Measurements from ENCODE around the gene MRM2. TPM values are rescaled to one million over a fixed set of nuclear protein-coding genes. Genes with fewer than 3 reads are reported as not detected.

MRM2 gene
- total and polyA plus RNA-seq, 10 of the 15 experiments (the other 5 are each of a cell fraction or from before 2014, with no cell fraction given), result 43.2 to 128 (median 71.4) TPM

- peak in 1 of 2 experiments; percentile 56; a peak in 1 of 4 replicates for TF ChIP-seq ETV6 (conservative IDR thresholded peaks at IDR 0.05 in 1 of 2, IDR thresholded peaks at IDR 0.05 in 1 of 2; ENCODE audit: borderline replicate concordance in 1 of 2, low read depth in 1 of 2)
- peak; percentile 68; the same call in 1 of the 2 replicates for TF ChIP-seq HDGF (IDR thresholded peaks at IDR 0.05)
- TF ChIP-seq POLR2AphosphoS2 (IDR thresholded peaks at IDR 0.05; ENCODE audit: low read depth, low read length), result peak; percentile 84
- TF ChIP-seq TARDBP (IDR thresholded peaks at IDR 0.05; ENCODE audit: borderline replicate concordance), result no peak
- TF ChIP-seq POLR2AphosphoS5 (IDR thresholded peaks at IDR 0.05; ENCODE audit: low read length), result peak; percentile 90
- TF ChIP-seq EZH2 (IDR thresholded peaks at IDR 0.05; ENCODE audit: borderline replicate concordance, control insufficient read depth, low read depth, low read length), result no peak
- TF ChIP-seq TCF3 (IDR thresholded peaks at IDR 0.05; ENCODE audit: borderline replicate concordance, insufficient read depth, low read depth, low read length), result 0 out of 2 replicates have a peak, but pooled peaks have one; percentile 55
- peak; percentile 73; the same call in 1 of the 2 replicates for TF ChIP-seq SMARCA5 (IDR thresholded peaks at IDR 0.05)
- TF ChIP-seq SMC3 (IDR thresholded peaks at IDR 0.05; ENCODE audit: borderline replicate concordance, low read length), result no peak
- peak; percentile 80; the same call in 1 of the 2 replicates for TF ChIP-seq PML (IDR thresholded peaks at IDR 0.05; ENCODE audit: low read length)
- peak; percentile 96 for TF ChIP-seq TAF1 (IDR thresholded peaks at IDR 0.05; ENCODE audit: borderline replicate concordance, low read depth, low read length)
- TF ChIP-seq ESRRA (IDR thresholded peaks at IDR 0.05; ENCODE audit: low read length), result no peak
- peak; percentile 77; the same call in 1 of the 3 replicates for TF ChIP-seq POU2F2 (IDR thresholded peaks at IDR 0.05; ENCODE audit: borderline replicate concordance, low read depth, low read length)
- no peak for TF ChIP-seq ZBED1 (IDR thresholded peaks at IDR 0.05; ENCODE audit: borderline replicate concordance)
- no peak for TF ChIP-seq ZNF384 (IDR thresholded peaks at IDR 0.05; ENCODE audit: borderline replicate concordance, low read depth, low read length)
- TF ChIP-seq CBX3 (IDR thresholded peaks at IDR 0.05; ENCODE audit: borderline replicate concordance, low read depth), result no peak
- no peak for TF ChIP-seq MTA3 (IDR thresholded peaks at IDR 0.05; ENCODE audit: borderline replicate concordance, low read length)
- TF ChIP-seq CHD1 (IDR thresholded peaks at IDR 0.05; ENCODE audit: low read depth, low read length), result no peak
- no peak for TF ChIP-seq YBX1 (IDR thresholded peaks at IDR 0.05)
- 0 out of 2 replicates have a peak, but pooled peaks have one; percentile 5 for TF ChIP-seq NRF1 (conservative IDR thresholded peaks at IDR 0.05; ENCODE audit: low read depth, low read length)
- TF ChIP-seq E2F8 (IDR thresholded peaks at IDR 0.05; ENCODE audit: low read depth, partially characterized antibody), result peak; percentile 86
- no peak for TF ChIP-seq USF1 (IDR thresholded peaks at IDR 0.05; ENCODE audit: borderline replicate concordance, extremely low read length, insufficient read depth, low read depth, low read length)
- no peak for TF ChIP-seq MYB (IDR thresholded peaks at IDR 0.05; ENCODE audit: borderline replicate concordance, low read depth, low read length)
- TF ChIP-seq IRF4 (IDR thresholded peaks at IDR 0.05; ENCODE audit: low read depth, low read length), result no peak
- TF ChIP-seq TCF7 (IDR thresholded peaks at IDR 0.05; ENCODE audit: borderline replicate concordance), result no peak
- no peak for TF ChIP-seq PBX3 (IDR thresholded peaks at IDR 0.05; ENCODE audit: insufficient replicate concordance, low read depth, low read length)
These were observed at the start of gene MRM2, which contains the start of gene NUDT1 (continued) for GRCh38 chr7:2241580-2242540.
